Ishikawa (cell line): ENCODE measurements around the gene DDX41.

ENCODE experiments used
- CEBPB ChIP-seq: IDR thresholded peaks from 2 replicates; pipeline ENCODE4 v1.6.1; 2012
- CREB1 ChIP-seq: IDR thresholded peaks from 2 replicates; pipeline ENCODE4 v1.6.1; 2012; ENCODE audit warnings: low read depth
- EP300 ChIP-seq: IDR thresholded peaks from 2 replicates; pipeline ENCODE4 v1.6.1; 2012; ENCODE audit warnings: borderline replicate concordance

- TF ChIP-seq CREB1: no peak
- TF ChIP-seq EP300: no peak
- TF ChIP-seq CEBPB: no peak
Measured at GRCh38 chr5:177546258-177546741, 29.5 kb upstream of the DDX41 start.
